ENCODE data around the gene SPOCD1. TPM values are rescaled to one million over a fixed set of nuclear protein-coding genes. Genes with fewer than 3 reads are reported as not detected.

SPOCD1 gene
- total RNA-seq, 4 donors from 2014 or later, result 0.82 to 42.7 (median 4.5) TPM

DNA sequence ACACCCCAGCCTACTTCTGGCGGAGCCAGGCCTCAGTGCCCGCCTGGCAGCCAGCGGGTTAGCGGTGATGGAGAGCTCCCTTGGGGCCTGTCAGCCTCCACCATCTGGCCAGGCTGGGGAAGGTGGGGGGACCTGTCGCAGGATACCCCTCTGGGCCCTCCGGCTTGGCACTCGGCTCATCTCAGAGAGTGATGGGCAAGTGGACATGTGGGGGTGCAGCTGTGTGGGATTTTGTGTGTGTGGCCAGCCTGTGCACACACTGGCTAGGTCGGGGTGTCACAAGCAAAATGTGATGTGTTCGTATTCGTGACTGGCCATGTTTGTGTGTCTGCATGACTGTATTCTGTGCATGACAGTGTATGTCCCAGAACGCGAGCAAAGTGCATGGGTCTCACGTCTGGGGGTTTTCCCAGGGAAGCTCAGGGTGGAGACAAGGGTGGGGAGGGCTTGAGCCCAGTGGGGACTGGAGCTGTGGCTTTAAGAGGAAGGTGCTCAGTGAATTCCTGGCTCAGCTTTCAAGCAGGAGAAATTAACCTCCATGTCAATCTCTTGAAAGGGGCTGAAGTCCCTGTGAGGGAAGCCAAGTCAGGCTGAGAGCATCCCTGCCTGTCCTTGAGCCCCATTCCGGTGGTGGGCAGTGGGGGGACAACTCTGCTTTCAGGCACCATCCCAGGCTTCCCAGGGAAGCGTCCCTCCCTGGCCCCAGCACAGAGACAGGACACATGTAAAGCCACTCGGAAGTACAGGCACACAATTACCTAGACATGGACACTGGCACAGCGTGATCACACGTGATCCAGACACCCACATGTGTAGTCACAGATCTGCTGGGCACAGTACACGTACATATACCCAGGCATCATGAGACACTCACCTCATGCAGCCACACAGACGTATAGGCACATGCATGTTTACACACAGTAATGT is 30.5 kb downstream of the SPOCD1 start:
- TF ChIP-seq, protein P1, sequence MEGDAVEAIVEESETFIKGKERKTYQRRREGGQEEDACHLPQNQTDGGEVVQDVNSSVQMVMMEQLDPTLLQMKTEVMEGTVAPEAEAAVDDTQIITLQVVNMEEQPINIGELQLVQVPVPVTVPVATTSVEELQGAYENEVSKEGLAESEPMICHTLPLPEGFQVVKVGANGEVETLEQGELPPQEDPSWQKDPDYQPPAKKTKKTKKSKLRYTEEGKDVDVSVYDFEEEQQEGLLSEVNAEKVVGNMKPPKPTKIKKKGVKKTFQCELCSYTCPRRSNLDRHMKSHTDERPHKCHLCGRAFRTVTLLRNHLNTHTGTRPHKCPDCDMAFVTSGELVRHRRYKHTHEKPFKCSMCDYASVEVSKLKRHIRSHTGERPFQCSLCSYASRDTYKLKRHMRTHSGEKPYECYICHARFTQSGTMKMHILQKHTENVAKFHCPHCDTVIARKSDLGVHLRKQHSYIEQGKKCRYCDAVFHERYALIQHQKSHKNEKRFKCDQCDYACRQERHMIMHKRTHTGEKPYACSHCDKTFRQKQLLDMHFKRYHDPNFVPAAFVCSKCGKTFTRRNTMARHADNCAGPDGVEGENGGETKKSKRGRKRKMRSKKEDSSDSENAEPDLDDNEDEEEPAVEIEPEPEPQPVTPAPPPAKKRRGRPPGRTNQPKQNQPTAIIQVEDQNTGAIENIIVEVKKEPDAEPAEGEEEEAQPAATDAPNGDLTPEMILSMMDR (IDR thresholded peaks at IDR 0.05; ENCODE audit: low read depth), result no peak

- TF ChIP-seq, protein P1 (IDR thresholded peaks at IDR 0.05; ENCODE audit: low read depth), result no peak
Observed at GRCh38 chr1:31784356-31785019, 31.3 kb downstream of the SPOCD1 start.

- TF ChIP-seq, protein P1 (IDR thresholded peaks at IDR 0.05; ENCODE audit: low read depth), result no peak
Observed at GRCh38 chr1:31783846-31784245, 32.0 kb downstream of the SPOCD1 start.

DNA sequence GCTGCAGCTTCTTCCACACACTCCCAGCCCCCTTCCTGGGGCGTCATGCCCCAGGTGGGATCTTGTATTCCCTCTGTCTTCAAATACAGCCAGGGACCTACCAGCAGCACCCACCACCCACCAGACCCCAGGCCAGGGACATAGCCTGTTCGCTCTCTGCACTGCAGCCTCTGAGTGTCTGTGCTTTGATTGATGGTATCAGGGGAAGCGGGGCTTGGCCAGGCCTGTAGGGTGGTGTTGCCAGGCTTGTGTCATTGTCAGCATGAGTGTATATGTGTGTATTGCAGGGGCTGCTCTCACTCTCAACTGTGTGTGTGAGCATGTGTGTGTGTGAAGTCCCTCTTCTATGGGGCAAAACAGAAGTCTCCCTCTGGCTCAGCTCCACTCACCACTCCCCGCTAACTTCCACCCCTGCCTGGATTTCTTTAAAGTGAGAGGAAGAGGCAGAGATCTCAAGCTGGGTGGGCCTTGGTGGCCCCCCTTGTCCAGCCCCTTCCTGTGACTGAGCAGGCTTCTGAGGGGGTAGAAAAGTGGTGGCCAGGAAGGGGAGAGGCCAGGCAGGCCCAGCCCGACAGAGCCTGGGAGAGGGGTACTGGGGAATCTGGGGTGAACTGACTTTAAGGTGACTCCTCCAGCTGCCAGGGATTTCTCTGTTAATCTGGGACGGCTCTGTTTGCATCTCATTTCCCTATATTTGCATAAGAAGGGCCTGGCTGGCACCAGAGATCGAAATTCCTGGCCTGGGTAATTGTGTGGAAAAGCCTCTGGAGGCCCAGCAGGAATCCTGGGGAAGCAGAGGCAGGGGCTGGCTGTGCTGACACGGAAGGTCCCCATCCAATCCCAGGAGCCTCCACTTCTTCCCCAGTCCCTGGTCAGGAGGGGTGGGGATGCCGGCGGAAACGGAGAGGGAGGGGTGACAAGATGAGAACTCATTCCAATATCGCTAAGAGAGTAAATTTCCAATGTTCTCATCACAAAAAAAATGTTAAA is 33.1 kb downstream of the SPOCD1 start:
- TF ChIP-seq, protein P1 (IDR thresholded peaks at IDR 0.05; ENCODE audit: low read depth), result no peak

- TF ChIP-seq, protein P1 (IDR thresholded peaks at IDR 0.05; ENCODE audit: low read depth), result no peak
Observed at GRCh38 chr1:31781756-31782371, 34.0 kb downstream of the SPOCD1 start.

- TF ChIP-seq, protein P1 (IDR thresholded peaks at IDR 0.05; ENCODE audit: low read depth), result no peak
Observed at GRCh38 chr1:31781138-31781755, 34.6 kb downstream of the SPOCD1 start.

Measured in subcutaneous adipose tissue (tissue), 4 donors.